ENCODE results near the gene ERBB4. TPM values are rescaled to one million over a fixed set of nuclear protein-coding genes. Genes with fewer than 3 reads are reported as not detected.

The ERBB4 gene
- total and polyA plus RNA-seq, 2 of the 8 experiments (the other 6 are each of a cell fraction or from before 2014, with no cell fraction given): 0.34 to 1.3 TPM

GRCh38 chr2:212078103-212078502 is 460.5 kb downstream of the ERBB4 start:
- no peak overlapping the region for H3K14ac ChIP-seq (ENCODE audit: insufficient read length)
- no peaks in the 10 kb centered on the region for H4K20me1 ChIP-seq (replicated peaks in 1 of 2; ENCODE audit: control insufficient read depth in 1 of 2, insufficient read depth in 2 of 2, low read length in 2 of 2)
- H4K8ac ChIP-seq (ENCODE audit: extremely low read depth, insufficient read depth, low read length): no peak overlapping the region
- H2BK5ac ChIP-seq (ENCODE audit: low read depth, low read length): no peak overlapping the region
- no peak overlapping the region for H4K5ac ChIP-seq (ENCODE audit: insufficient read length, low read depth, low read length)
- no peak for TF ChIP-seq SIRT6 (IDR thresholded peaks at IDR 0.05; ENCODE audit: low read length)
- TF ChIP-seq GABPA (IDR thresholded peaks at IDR 0.05; ENCODE audit: borderline replicate concordance, insufficient read depth, low read length): no peak
- TF ChIP-seq BCL11A (IDR thresholded peaks at IDR 0.05; ENCODE audit: low read depth in 2 of 2, low read length in 2 of 2): no peak
- no peak for TF ChIP-seq SRF (IDR thresholded peaks at IDR 0.05; ENCODE audit: low read depth, low read length)
- no peak for TF ChIP-seq SIX5 (IDR thresholded peaks at IDR 0.05; ENCODE audit: low read depth, low read length)
- TF ChIP-seq CTCF (IDR thresholded peaks at IDR 0.05; ENCODE audit: control extremely low read depth in 1 of 3, insufficient read depth in 1 of 3, low read depth in 1 of 3, low read length in 3 of 3): no peak
- TF ChIP-seq ZNF274 (IDR thresholded peaks at IDR 0.05; ENCODE audit: borderline replicate concordance, extremely low read depth, low read length): no peak
- TF ChIP-seq TBP (IDR thresholded peaks at IDR 0.05; ENCODE audit: low read depth, low read length): no peak
- TF ChIP-seq RAD21 (IDR thresholded peaks at IDR 0.05 in 1 of 2, conservative IDR thresholded peaks at IDR 0.05 in 1 of 2; ENCODE audit: low read depth in 2 of 2, low read length in 2 of 2): no peak
- no peak for TF ChIP-seq TAF7 (optimal IDR thresholded peaks at IDR 0.05; ENCODE audit: borderline replicate concordance, low read depth, low read length)
- H2AK5ac ChIP-seq (ENCODE audit: low read depth, low read length): no peak overlapping the region
- no peaks in the 10 kb centered on the region for H3K79me1 ChIP-seq (ENCODE audit: low read depth, low read length)
- no peaks in the 10 kb centered on the region for H3K27me3 ChIP-seq (replicated peaks in 1 of 4; ENCODE audit: control insufficient read depth in 3 of 4, extremely low read depth in 1 of 4, insufficient read depth in 3 of 4, low read length in 3 of 4)
- CTCF ChIA-PET (ENCODE audit: partially characterized antibody): interaction anchor here (0.7 kb wide), 1 partner anchor 68 kb away, joined by 3 read pairs; no protein-coding TSS in a partner anchor
- DNase-seq (ENCODE audit: low read depth in 1 of 2, low spot score in 2 of 2) (no peak), FAIRE-seq (no peak)
- H3K4me1 ChIP-seq (replicated peaks in 1 of 4; ENCODE audit: control insufficient read depth in 3 of 4, insufficient read depth in 4 of 4, low read length in 3 of 4): no peaks in the 10 kb centered on the region
- no peaks in the 10 kb centered on the region for H3K9me3 ChIP-seq (ENCODE audit: insufficient read depth in 2 of 2, low read depth in 1 of 2, low read length in 1 of 2)
- 90% methylated on average over 4 of the region's 4 CpGs; no CpG with 5 or more reads in 1 of the 2 experiments for WGBS, 2 experiments (ENCODE audit: extremely low coverage in 1 of 2, insufficient coverage in 1 of 2, insufficient read length in 1 of 2, insufficient replicate concordance in 2 of 2, low coverage in 1 of 2, low lambda C conversion rate in 2 of 2, missing lambda C conversion rate in 1 of 2)
- no peak overlapping the region for H3K4ac ChIP-seq (replicated peaks; ENCODE audit: insufficient read length, low read depth, low read length)
- H3K23me2 ChIP-seq (ENCODE audit: low read depth, low read length): no peaks in the 10 kb centered on the region
- H2AFZ ChIP-seq (ENCODE audit: low read length): no peak overlapping the region
- H3K4me2 ChIP-seq (ENCODE audit: insufficient read depth in 1 of 2, low read depth in 2 of 2, low read length in 2 of 2): no peak overlapping the region
- no peak overlapping the region for H2BK12ac ChIP-seq (ENCODE audit: low read depth, low read length)
- H4K91ac ChIP-seq (replicated peaks; ENCODE audit: insufficient read length, low read length): no peak overlapping the region
- no peak overlapping the region for H3K56ac ChIP-seq (replicated peaks; ENCODE audit: insufficient read length, low read depth, low read length)
- H3K9ac ChIP-seq (replicated peaks in 1 of 4; ENCODE audit: extremely low read depth in 1 of 4, low read depth in 3 of 4, low read length in 3 of 4): no peak overlapping the region
- no peak overlapping the region for H2BK15ac ChIP-seq (ENCODE audit: low read length)
- no peak overlapping the region for H3K4me3 ChIP-seq (ENCODE audit: extremely low read depth in 1 of 4, insufficient read depth in 2 of 4, low read depth in 3 of 4, low read length in 4 of 4)
- no peak overlapping the region for H3K27ac ChIP-seq (ENCODE audit: low read depth, low read length)
- no peaks in the 10 kb centered on the region for H3K36me3 ChIP-seq (ENCODE audit: control insufficient read depth in 2 of 4, insufficient read depth in 4 of 4, low read length in 3 of 4)
- no peak overlapping the region for H2BK20ac ChIP-seq (ENCODE audit: low read length)
- no peak overlapping the region for H2BK120ac ChIP-seq (replicated peaks; ENCODE audit: low read depth, low read length)
- no peaks in the 10 kb centered on the region for H3K79me2 ChIP-seq (ENCODE audit: control insufficient read depth in 1 of 2, insufficient read depth in 2 of 2, low read length in 2 of 2)
- POLR2A ChIA-PET (ENCODE audit: partially characterized antibody): no interaction called here
- no peak overlapping the region for H3K18ac ChIP-seq (ENCODE audit: extremely low read depth, low read length)
- no peak overlapping the region for H3K23ac ChIP-seq (ENCODE audit: insufficient read length)
